Stimulated activated CD8-positive, alpha-beta memory T cell treated with anti-CD3 and anti-CD28 coated beads, Interleukin-2, amount 100 ng/mL, for 1 hour (primary cell): Measurements from ENCODE around the gene TAS2R16.
"Not testable (repeated sequence)": the region's sequence is repeated elsewhere in the genome, so short reads cannot be mapped to it uniquely, and the experiment has no call there.

Source experiments
- DNase-seq, 2 donors: peaks; one replicate each; pipeline ENCODE4 v3.0.0-alpha.2; 2020; ENCODE audit warnings: low read depth in 2 of 2

TAS2R16 gene

DNA sequence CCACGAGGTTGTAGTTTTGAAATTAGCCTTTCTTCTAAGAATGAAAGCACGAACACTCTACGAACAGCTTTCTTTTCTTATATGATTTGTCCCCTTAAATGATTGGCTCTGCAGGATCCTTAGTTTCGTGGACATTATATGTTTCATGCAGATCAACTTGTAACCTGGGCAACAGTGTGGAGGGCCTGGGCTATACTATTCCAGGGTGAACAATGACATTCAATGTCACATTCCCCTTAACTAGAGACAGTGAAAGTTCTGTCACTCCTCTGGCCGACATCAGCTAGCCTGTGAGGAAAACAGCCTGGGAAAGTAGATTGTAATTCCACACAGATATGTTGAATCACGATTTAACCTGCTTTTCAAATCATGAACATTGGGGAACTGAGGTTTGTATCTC is 23.4 kb downstream of the TAS2R16 start:
- no peak for DNase-seq

DNA sequence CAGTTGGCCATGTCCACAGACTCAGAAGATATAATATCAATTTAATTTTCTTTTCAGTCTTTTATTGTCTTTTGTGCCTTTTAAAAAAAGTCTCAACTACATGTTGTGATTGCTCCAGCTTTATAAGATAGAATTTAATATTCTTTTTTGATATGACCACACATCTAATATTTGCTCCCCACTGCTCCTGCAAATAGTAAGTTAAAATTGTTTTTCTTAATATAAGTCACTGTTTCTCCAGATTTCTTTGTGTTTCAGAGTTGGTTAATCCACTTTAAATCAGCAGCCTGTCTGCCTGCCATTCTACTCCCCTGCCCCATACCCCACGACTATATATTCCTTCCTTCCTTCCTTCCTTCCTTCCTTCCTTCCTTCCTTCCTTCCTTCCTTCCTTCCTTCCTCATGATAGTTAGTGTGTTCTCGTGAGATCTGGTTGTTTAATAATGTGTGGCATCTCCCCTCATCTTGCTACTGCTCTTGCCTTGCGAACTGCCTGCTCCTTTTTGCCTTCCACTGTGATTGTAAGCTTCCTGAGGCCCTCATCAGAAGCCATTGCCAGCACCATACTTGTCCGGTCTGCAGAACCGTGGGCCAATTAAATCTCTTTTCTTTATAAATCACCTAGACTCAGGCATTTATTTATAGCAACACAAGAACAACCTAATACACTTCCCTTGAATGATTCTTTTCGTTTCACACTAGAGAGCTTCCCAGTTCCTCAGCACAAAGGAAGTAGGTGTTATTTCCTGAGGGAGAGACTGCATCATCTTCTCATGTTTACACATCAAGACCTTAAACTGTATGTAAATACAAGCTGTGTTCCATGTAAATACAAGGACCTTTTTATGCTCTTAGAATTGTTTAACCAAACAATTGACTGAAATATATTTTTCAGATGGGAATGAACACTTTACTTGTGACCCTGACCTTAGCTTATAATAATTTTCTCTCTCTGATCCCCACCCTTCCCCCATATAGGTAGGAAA is 24.5 kb downstream of the TAS2R16 start:
- DNase-seq, result no peak

DNA sequence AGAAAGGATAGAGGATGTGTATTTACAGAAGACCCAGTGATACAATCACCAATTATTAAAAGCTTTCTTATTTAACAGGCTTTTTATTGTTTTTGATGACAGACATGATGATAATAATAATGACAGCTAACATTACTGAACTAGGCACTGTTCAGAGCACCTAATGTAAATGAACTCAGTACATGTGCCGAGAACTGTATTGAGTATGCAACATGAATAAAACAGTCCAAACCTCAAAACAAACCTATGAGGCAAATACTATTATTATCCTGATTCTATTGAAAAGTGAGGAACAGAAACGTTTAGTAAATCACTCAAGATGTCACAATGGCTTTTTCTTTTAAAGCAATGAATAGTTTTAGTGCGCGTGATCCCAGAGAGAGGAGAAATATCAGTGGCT is 27.1 kb downstream of the TAS2R16 start:
- no peak for DNase-seq

DNA sequence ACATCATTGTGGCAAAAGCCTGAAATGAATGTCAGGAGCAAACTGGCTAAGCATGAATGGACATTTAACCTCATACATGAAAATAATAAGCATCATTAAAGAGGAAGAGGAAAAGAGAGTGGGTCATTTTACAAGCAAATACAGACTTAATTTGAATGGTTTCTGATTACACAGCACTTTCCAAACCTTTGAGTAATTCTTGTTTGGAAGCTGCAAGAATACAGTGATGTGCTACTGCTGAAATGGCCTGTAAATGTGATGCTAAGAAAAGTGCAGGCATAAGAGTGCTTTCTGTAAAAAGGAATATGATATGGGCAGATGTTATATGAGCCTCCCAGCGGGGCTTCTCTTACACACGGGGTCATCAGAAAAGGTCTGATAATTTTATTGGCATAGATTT is 30.2 kb downstream of the TAS2R16 start:
- DNase-seq, result no peak

DNA sequence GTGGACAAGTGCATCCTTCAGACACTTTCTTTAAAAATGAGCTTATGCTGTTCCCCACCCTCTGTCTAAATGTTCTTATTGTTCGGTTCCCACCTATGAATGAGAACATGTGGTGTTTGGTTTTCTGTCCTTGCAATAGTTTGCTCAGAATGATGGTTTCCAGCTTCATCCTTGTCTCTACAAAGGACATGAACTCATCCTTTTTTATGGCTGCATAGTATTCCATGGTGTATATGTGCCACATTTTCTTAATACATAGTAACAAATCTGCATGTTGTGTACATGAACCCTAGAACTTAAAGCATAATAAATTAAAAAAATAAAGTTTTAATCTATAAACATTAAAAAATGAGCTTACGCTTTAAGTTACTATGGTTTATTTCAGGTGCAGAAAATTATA is 41.8 kb downstream of the TAS2R16 start:
- not testable (repeated sequence) for DNase-seq

DNA sequence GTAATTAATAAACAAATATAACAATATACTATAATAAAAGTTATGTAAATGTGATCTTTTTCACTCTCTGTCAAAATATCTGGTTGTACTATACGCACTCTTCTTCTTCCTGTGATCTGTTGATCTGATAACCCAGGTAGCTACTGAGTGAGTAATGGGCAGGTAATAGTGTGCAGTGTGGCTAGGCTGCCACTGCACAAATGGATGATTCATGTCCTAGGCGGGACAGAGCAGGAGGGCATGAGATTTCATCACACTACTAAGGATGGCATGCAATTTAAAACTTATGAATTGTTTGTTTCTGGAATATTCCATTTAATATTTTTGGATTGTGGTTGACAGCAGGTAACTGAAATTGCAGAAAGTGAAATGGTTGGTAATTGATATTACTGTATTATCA is 44.5 kb downstream of the TAS2R16 start:
- no peak for DNase-seq

DNA sequence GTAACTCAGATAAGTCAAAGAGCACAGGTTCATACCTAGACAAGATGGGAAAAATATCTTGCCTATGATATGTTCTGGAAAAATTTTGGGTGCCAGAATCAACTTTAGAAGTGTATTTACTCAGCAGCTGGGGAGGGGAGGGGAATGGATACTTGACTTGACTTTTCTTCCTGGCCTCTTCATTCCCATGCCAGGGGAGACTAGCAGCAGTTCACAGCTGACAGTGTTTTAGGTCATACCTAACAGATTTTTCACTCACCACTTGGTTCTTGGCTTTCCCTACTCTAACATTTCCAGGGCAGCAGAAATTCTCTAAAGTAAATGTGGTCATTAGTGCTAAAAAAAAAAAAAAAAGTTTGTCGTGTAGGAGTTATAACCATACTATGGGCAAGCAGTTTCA is 46.3 kb downstream of the TAS2R16 start:
- no peak for DNase-seq
